Osteocyte (in vitro differentiated cells): ENCODE results near the gene RBP5. TPM values are rescaled to one million over a fixed set of nuclear protein-coding genes. Genes with fewer than 3 reads are reported as not detected.

Experiments
- DNase-seq: peaks from one replicate; pipeline ENCODE4 v3.0.0; 2021; ENCODE audit warnings: mixed read lengths; ENCODE audit not compliant: unreplicated experiment; ENCODE audit errors: extremely low spot score
- H3K27ac Mint-ChIP-seq: one replicate; pipeline ENCODE4 v1.8.0; 2021; ENCODE audit warnings: mild to moderate bottlenecking, mixed read lengths; ENCODE audit not compliant: unreplicated experiment
- H3K27me3 Mint-ChIP-seq: one replicate; pipeline ENCODE4 v1.8.0; 2021; ENCODE audit warnings: mixed read lengths; ENCODE audit not compliant: unreplicated experiment
- H3K36me3 Mint-ChIP-seq: one replicate; pipeline ENCODE4 v1.8.0; 2021; ENCODE audit warnings: mixed read lengths; ENCODE audit not compliant: unreplicated experiment
- H3K4me1 Mint-ChIP-seq: one replicate; pipeline ENCODE4 v1.8.0; 2021; ENCODE audit warnings: mixed read lengths; ENCODE audit not compliant: unreplicated experiment
- H3K4me3 Mint-ChIP-seq: one replicate; pipeline ENCODE4 v1.8.0; 2021; ENCODE audit warnings: mild to moderate bottlenecking, moderate library complexity, mixed read lengths; ENCODE audit not compliant: unreplicated experiment
- H3K9me3 Mint-ChIP-seq: one replicate; pipeline ENCODE4 v1.8.0; 2021; ENCODE audit warnings: mixed read lengths; ENCODE audit not compliant: unreplicated experiment
- CTCF ChIP-seq: fragments of 200-600 bp; sonication (generic); IDR thresholded peaks from 2 replicates; pipeline ENCODE4 v1.5.0; 2021; ENCODE audit warnings: antibody characterized with exemption, mild to moderate bottlenecking, moderate library complexity
- total RNA-seq: library from RNA; stranded (reverse); gene quantifications from 2 replicates; pipeline ENCODE4 v1.2.1, GENCODE V29; 2021

The RBP5 gene
- total RNA-seq, 1 donor from 2014 or later, result not detected

- Mint-ChIP-seq H3K9me3 (no peaks in the 10 kb centered on the region), H3K4me1 (peaks cover 19% of the 10 kb centered on the region), H3K27ac (no peak overlapping the region), H3K27me3 (peaks cover 25% of the 10 kb centered on the region), H3K36me3 (peaks cover 4% of the 10 kb centered on the region), H3K4me3 (no peak overlapping the region)
- TF ChIP-seq CTCF, result no peak
- no peak for DNase-seq
These were observed 3.0 kb downstream of the RBP5 start for GRCh38 chr12:7125632-7126227.

GRCh38 chr12:7123806-7124522 is 4.7 kb downstream of the RBP5 start:
- Mint-ChIP-seq H3K27me3 (peaks cover 22% of the 10 kb centered on the region), H3K27ac (no peak overlapping the region), H3K36me3 (peaks cover 4% of the 10 kb centered on the region), H3K4me3 (no peak overlapping the region), H3K9me3 (no peaks in the 10 kb centered on the region), H3K4me1 (peaks cover 3% of the 10 kb centered on the region)
- no peak for DNase-seq
- no peak for TF ChIP-seq CTCF

GRCh38 chr12:7122811-7123769 is 5.6 kb downstream of the RBP5 start:
- H3K36me3 Mint-ChIP-seq, result peaks cover 4% of the 10 kb centered on the region
- no peak overlapping the region for H3K4me3 Mint-ChIP-seq
- H3K27me3 Mint-ChIP-seq, result peaks cover 23% of the 10 kb centered on the region
- H3K4me1 Mint-ChIP-seq, result peaks cover 1% of the 10 kb centered on the region
- no peak for TF ChIP-seq CTCF
- H3K9me3 Mint-ChIP-seq, result no peaks in the 10 kb centered on the region
- no peak for DNase-seq
- H3K27ac Mint-ChIP-seq, result no peak overlapping the region

GRCh38 chr12:7121324-7121723 is 7.4 kb downstream of the RBP5 start:
- no peak for DNase-seq
- Mint-ChIP-seq H3K27me3 (peaks cover 29% of the 10 kb centered on the region), H3K27ac (no peak overlapping the region), H3K4me1 (no peaks in the 10 kb centered on the region), H3K4me3 (no peak overlapping the region), H3K9me3 (no peaks in the 10 kb centered on the region), H3K36me3 (no peaks in the 10 kb centered on the region)
- no peak for TF ChIP-seq CTCF
